ENCODE results near the gene MGRN1.

MGRN1 gene

GRCh38 chr16:4606354-4606753 lies 18.3 kb upstream of the MGRN1 start:
- DNase-seq = no peak

- DNase-seq = no peak
Measured at GRCh38 chr16:4607841-4608703, 16.6 kb upstream of the MGRN1 start.

- DNase-seq = no peak
Measured at GRCh38 chr16:4608704-4608980, 16.0 kb upstream of the MGRN1 start.

- no peak for DNase-seq
Measured at GRCh38 chr16:4609200-4610010, 15.2 kb upstream of the MGRN1 start.

- DNase-seq = no peak
Measured at GRCh38 chr16:4610011-4611005, 14.3 kb upstream of the MGRN1 start.

GRCh38 chr16:4611337-4612021 lies 13.1 kb upstream of the MGRN1 start:
- DNase-seq = no peak

GRCh38 chr16:4612474-4612931 lies 12.1 kb upstream of the MGRN1 start:
- no peak for DNase-seq

GRCh38 chr16:4612977-4613635 lies 11.5 kb upstream of the MGRN1 start:
- no peak for DNase-seq

- DNase-seq = peak; percentile 60
Measured at GRCh38 chr16:4613636-4614570, 10.7 kb upstream of the MGRN1 start.

- peak; percentile 89 for DNase-seq
Measured at GRCh38 chr16:4614571-4615383, 9.8 kb upstream of the MGRN1 start, which contains the start of gene UBALD1. UBALD1 (minus strand) TSS chr16:4614888; CDS start chr16:4614797, 91 bp downstream.

GRCh38 chr16:4615384-4616046 lies 9.1 kb upstream of the MGRN1 start:
- DNase-seq = peak; percentile 26

- peak; percentile 100 for DNase-seq
Measured at GRCh38 chr16:4616047-4616811, 8.4 kb upstream of the MGRN1 start.

GRCh38 chr16:4617880-4618279 lies 6.7 kb upstream of the MGRN1 start:
- no peak for DNase-seq

- DNase-seq = no peak
Measured at GRCh38 chr16:4618645-4619418, 5.8 kb upstream of the MGRN1 start.

- DNase-seq = no peak
Measured at GRCh38 chr16:4623593-4623992, 1.0 kb upstream of the MGRN1 start.

GRCh38 chr16:4624827-4625559 lies 367 bp downstream of the MGRN1 start:
- peak; percentile 87 for DNase-seq

All from stimulated activated CD4-positive, alpha-beta T cell treated with anti-CD3 and anti-CD28 coated beads, Interleukin-15, amount 100 ng/mL, for 24 hours (primary cell).